GM21723 (cell line): ENCODE results near the gene GRK4.
"Not testable (repeated sequence)": the region's sequence is repeated elsewhere in the genome, so short reads cannot be mapped to it uniquely, and the experiment has no call there.

Source experiments
- ATAC-seq: cut with Tn5 transposase; IDR thresholded peaks from one replicate; pipeline ENCODE4 v1.9.1; 2021; ENCODE audit warnings: mild to moderate bottlenecking, moderate library complexity; ENCODE audit not compliant: unreplicated experiment

GRK4 gene

GRCh38 chr4:2955186-2956044, 8.0 kb upstream of the GRK4 start:
- not testable (repeated sequence) for ATAC-seq

GRCh38 chr4:2958446-2958845, 4.9 kb upstream of the GRK4 start:
- no peak for ATAC-seq

GRCh38 chr4:2960450-2960849, 2.9 kb upstream of the GRK4 start:
- ATAC-seq: not testable (repeated sequence)

GRCh38 chr4:2961421-2961810, 2.0 kb upstream of the GRK4 start:
- no peak for ATAC-seq

- ATAC-seq: peak; percentile 22
Measured at GRCh38 chr4:2961811-2962441, 1.4 kb upstream of the GRK4 start.

- peak; percentile 36 for ATAC-seq
Measured at GRCh38 chr4:2962614-2963174, 677 bp upstream of the GRK4 start.

GRCh38 chr4:2963966-2964471, 648 bp downstream of the GRK4 start:
- ATAC-seq: peak; percentile 37

GRCh38 chr4:2964706-2965258, 1.4 kb downstream of the GRK4 start:
- no peak for ATAC-seq

- ATAC-seq: no peak
Measured at GRCh38 chr4:2965262-2965661, 1.9 kb downstream of the GRK4 start.

- ATAC-seq: no peak
Measured at GRCh38 chr4:2968381-2968780, 5.0 kb downstream of the GRK4 start.

- no peak for ATAC-seq
Measured at GRCh38 chr4:2971275-2971674, 7.9 kb downstream of the GRK4 start.

- ATAC-seq: no peak
Measured at GRCh38 chr4:2977211-2978088, 14.1 kb downstream of the GRK4 start.

- ATAC-seq: no peak
Measured at GRCh38 chr4:2981256-2981819, 18.0 kb downstream of the GRK4 start.

- no peak for ATAC-seq
Measured at GRCh38 chr4:2982012-2982411, 18.6 kb downstream of the GRK4 start.

GRCh38 chr4:2983715-2984114, 20.3 kb downstream of the GRK4 start:
- not testable (repeated sequence) for ATAC-seq

GRCh38 chr4:2991243-2991642, 27.9 kb downstream of the GRK4 start:
- ATAC-seq: no peak

- no peak for ATAC-seq
Measured at GRCh38 chr4:2994917-2995316, 31.5 kb downstream of the GRK4 start.

- ATAC-seq: no peak
Measured at GRCh38 chr4:2995546-2996265, 32.3 kb downstream of the GRK4 start.

- ATAC-seq: no peak
Measured at GRCh38 chr4:2996415-2996814, 33.0 kb downstream of the GRK4 start.

- ATAC-seq: no peak
Measured at GRCh38 chr4:3007724-3008123, 44.4 kb downstream of the GRK4 start.
